Activated naive CD8-positive, alpha-beta T cell treated with anti-CD3 and anti-CD28 coated beads, Interleukin-2, amount 10 ng/mL, durations not matched to agents 7 days and 5 days (primary cell): ENCODE results near the gene IL10RA. TPM values are rescaled to one million over a fixed set of nuclear protein-coding genes. Genes with fewer than 3 reads are reported as not detected.
A peak's percentile ranks its signal among the peaks of the same experiment; 100 is the strongest.

ENCODE experiments used
- ATAC-seq: fragments of 150-1000 bp; cut with Tn5 transposase; one replicate; pipeline ENCODE4 v1.10.0; 2021; ENCODE audit warnings: low read depth, moderate library complexity
- POLR2A ChIA-PET: fragments of 350-600 bp; sonication (Branson Sonifier 250); formaldehyde crosslinking; loops from one replicate; lab custom pipeline; 2021; ENCODE audit warnings: antibody characterized with exemption; lab: Charles Lee
- DNase-seq: peaks from one replicate; pipeline ENCODE4 v3.0.0; 2021
- H3K27ac Mint-ChIP-seq: one replicate; pipeline ENCODE4 v1.8.0; 2022; ENCODE audit warnings: mild to moderate bottlenecking, mixed read lengths
- H3K27me3 Mint-ChIP-seq: one replicate; pipeline ENCODE4 v1.8.0; 2022; ENCODE audit warnings: mild to moderate bottlenecking, moderate library complexity, mixed read lengths
- H3K36me3 Mint-ChIP-seq: one replicate; pipeline ENCODE4 v1.8.0; 2021; ENCODE audit warnings: mild to moderate bottlenecking, mixed read lengths
- H3K4me1 Mint-ChIP-seq: one replicate; pipeline ENCODE4 v1.8.0; 2021; ENCODE audit warnings: mixed read lengths
- H3K4me3 Mint-ChIP-seq: one replicate; pipeline ENCODE4 v1.8.0; 2022; ENCODE audit warnings: mild to moderate bottlenecking, moderate library complexity, mixed read lengths
- H3K9me3 Mint-ChIP-seq: one replicate; pipeline ENCODE4 v1.8.0; 2021; ENCODE audit warnings: mixed read lengths
- total RNA-seq, 2 experiments: library from RNA; stranded (reverse); gene quantifications; one replicate each; pipeline ENCODE4 v1.2.3, GENCODE V29; 2021

IL10RA gene
- total RNA-seq, 2 experiments from 2014 or later = 304 TPM

GRCh38 chr11:117949062-117949461 is 37.1 kb upstream of the IL10RA start:
- H3K27ac Mint-ChIP-seq = peak overlapping the region; percentile 78
- H3K4me3 Mint-ChIP-seq = peak overlapping the region; percentile 66
- H3K27me3 Mint-ChIP-seq = no peaks in the 10 kb centered on the region
- DNase-seq (no peak), ATAC-seq (no peak)
- no peaks in the 10 kb centered on the region for H3K9me3 Mint-ChIP-seq
- peaks cover 3% of the 10 kb centered on the region for H3K36me3 Mint-ChIP-seq
- POLR2A ChIA-PET = interaction anchor here (5.1 to 13.6 kb wide), 3 partner anchors 44 to 125 kb away, joined by 28 to 608 read pairs (median 93); partner anchors contain the start of genes FXYD2 and IL10RA
- peaks cover 92% of the 10 kb centered on the region for H3K4me1 Mint-ChIP-seq

- no peaks in the 10 kb centered on the region for H3K27me3 Mint-ChIP-seq
- no peaks in the 10 kb centered on the region for H3K9me3 Mint-ChIP-seq
- H3K36me3 Mint-ChIP-seq = peaks cover 6% of the 10 kb centered on the region
- ATAC-seq (peak; percentile 50), DNase-seq (peak; percentile 53)
- peak overlapping the region; percentile 81 for H3K27ac Mint-ChIP-seq
- POLR2A ChIA-PET = interaction anchor here (1.3 to 13.6 kb wide), 10 partner anchors 10 to 135 kb away, joined by 3 to 608 read pairs (median 10); partner anchors contain the start of genes FXYD2 and IL10RA
- peak overlapping the region; percentile 66 for H3K4me3 Mint-ChIP-seq
- H3K4me1 Mint-ChIP-seq = peaks cover 87% of the 10 kb centered on the region
Measured at GRCh38 chr11:117950301-117950700, 35.9 kb upstream of the IL10RA start.

GRCh38 chr11:117950993-117951961 is 34.9 kb upstream of the IL10RA start:
- Mint-ChIP-seq H3K27ac (peak overlapping the region; percentile 81), H3K27me3 (no peaks in the 10 kb centered on the region), H3K36me3 (peaks cover 8% of the 10 kb centered on the region), H3K4me3 (peak overlapping the region; percentile 66), H3K4me1 (peaks cover 80% of the 10 kb centered on the region), H3K9me3 (peaks cover 1% of the 10 kb centered on the region)
- DNase-seq (peak; percentile 62), ATAC-seq (peak; percentile 75)
- POLR2A ChIA-PET = interaction anchor here (0.6 to 13.6 kb wide), 17 partner anchors 9 to 624 kb away, joined by 3 to 608 read pairs (median 8); partner anchors contain the start of genes CEP164, FXYD2 and IL10RA

- H3K9me3 Mint-ChIP-seq = peaks cover 14% of the 10 kb centered on the region
- H3K4me3 Mint-ChIP-seq = peak overlapping the region; percentile 66
- H3K36me3 Mint-ChIP-seq = peaks cover 25% of the 10 kb centered on the region
- H3K4me1 Mint-ChIP-seq = peaks cover 68% of the 10 kb centered on the region
- peak overlapping the region; percentile 81 for H3K27ac Mint-ChIP-seq
- ATAC-seq (no peak), DNase-seq (no peak)
- no peaks in the 10 kb centered on the region for H3K27me3 Mint-ChIP-seq
- POLR2A ChIA-PET = interaction anchor here (0.5 to 13.6 kb wide), 8 partner anchors 17 to 130 kb away, joined by 3 to 608 read pairs (median 17); partner anchors contain the start of genes FXYD2 and IL10RA
Measured at GRCh38 chr11:117953024-117953671, 33.0 kb upstream of the IL10RA start.

- ATAC-seq (no peak), DNase-seq (no peak)
- Mint-ChIP-seq H3K4me1 (peaks cover 41% of the 10 kb centered on the region), H3K27me3 (no peaks in the 10 kb centered on the region), H3K9me3 (peaks cover 27% of the 10 kb centered on the region), H3K36me3 (peaks cover 50% of the 10 kb centered on the region), H3K4me3 (peak overlapping the region; percentile 55), H3K27ac (peak overlapping the region; percentile 50)
- POLR2A ChIA-PET = no interaction called here
Measured at GRCh38 chr11:117958949-117959348, 27.2 kb upstream of the IL10RA start.

GRCh38 chr11:117959438-117960149 is 26.6 kb upstream of the IL10RA start:
- POLR2A ChIA-PET = interaction anchor here (0.8 to 1.9 kb wide), 5 partner anchors 8 to 36 kb away, joined by 3 to 12 read pairs (median 3); partner anchors contain the start of gene IL10RA
- Mint-ChIP-seq H3K36me3 (peaks cover 46% of the 10 kb centered on the region), H3K27ac (peak overlapping the region; percentile 92), H3K9me3 (peaks cover 27% of the 10 kb centered on the region), H3K27me3 (no peaks in the 10 kb centered on the region), H3K4me1 (peaks cover 37% of the 10 kb centered on the region), H3K4me3 (peak overlapping the region; percentile 78)
- ATAC-seq = no peak
- DNase-seq = no peak

GRCh38 chr11:117960406-117960805 is 25.8 kb upstream of the IL10RA start:
- POLR2A ChIA-PET = interaction anchor here (0.8 to 1.9 kb wide), 6 partner anchors 8 to 138 kb away, joined by 3 to 12 read pairs (median 3); partner anchors contain the start of gene IL10RA
- no peaks in the 10 kb centered on the region for H3K27me3 Mint-ChIP-seq
- ATAC-seq (no peak), DNase-seq (no peak)
- peak overlapping the region; percentile 78 for H3K4me3 Mint-ChIP-seq
- H3K27ac Mint-ChIP-seq = peak overlapping the region; percentile 92
- H3K9me3 Mint-ChIP-seq = peaks cover 27% of the 10 kb centered on the region
- H3K36me3 Mint-ChIP-seq = peaks cover 46% of the 10 kb centered on the region
- H3K4me1 Mint-ChIP-seq = peaks cover 33% of the 10 kb centered on the region

- Mint-ChIP-seq H3K36me3 (peaks cover 39% of the 10 kb centered on the region), H3K4me1 (peaks cover 32% of the 10 kb centered on the region)
- POLR2A ChIA-PET = no interaction called here
Measured at GRCh38 chr11:117961896-117962295, 24.3 kb upstream of the IL10RA start.

GRCh38 chr11:117962826-117963225 is 23.4 kb upstream of the IL10RA start:
- H3K36me3 Mint-ChIP-seq = peaks cover 30% of the 10 kb centered on the region
- no peak overlapping the region for H3K27ac Mint-ChIP-seq
- DNase-seq (no peak), ATAC-seq (no peak)
- H3K4me3 Mint-ChIP-seq = no peak overlapping the region
- H3K4me1 Mint-ChIP-seq = peaks cover 27% of the 10 kb centered on the region
- H3K9me3 Mint-ChIP-seq = peaks cover 15% of the 10 kb centered on the region
- H3K27me3 Mint-ChIP-seq = peaks cover 2% of the 10 kb centered on the region
- POLR2A ChIA-PET = interaction anchor here (1.6 kb wide), 1 partner anchor 45 kb away, joined by 4 read pairs; no protein-coding TSS in a partner anchor

More at GRCh38 chr11:117961896-117962295, 24.3 kb upstream of the IL10RA start:
- no peak overlapping the region for H3K27ac Mint-ChIP-seq
- no peak for ATAC-seq
- no peak for DNase-seq
- H3K4me3 Mint-ChIP-seq = no peak overlapping the region
- H3K27me3 Mint-ChIP-seq = peaks cover 2% of the 10 kb centered on the region
- peaks cover 23% of the 10 kb centered on the region for H3K9me3 Mint-ChIP-seq

GRCh38 chr11:117966908-117967307 is 19.3 kb upstream of the IL10RA start:
- DNase-seq = no peak
- POLR2A ChIA-PET = no interaction called here
- H3K27ac Mint-ChIP-seq = no peak overlapping the region

GRCh38 chr11:117969160-117969991 is 16.8 kb upstream of the IL10RA start:
- H3K4me3 Mint-ChIP-seq = no peak overlapping the region
- H3K9me3 Mint-ChIP-seq = no peaks in the 10 kb centered on the region
- H3K4me1 Mint-ChIP-seq = peaks cover 50% of the 10 kb centered on the region
- POLR2A ChIA-PET = interaction anchor here (1.0 kb wide), 2 partner anchors 16 to 34 kb away, joined by 3 to 5 read pairs; no protein-coding TSS in a partner anchor
- DNase-seq = no peak
- ATAC-seq = no peak
- peaks cover 4% of the 10 kb centered on the region for H3K36me3 Mint-ChIP-seq
- H3K27ac Mint-ChIP-seq = peak overlapping the region; percentile 31
- H3K27me3 Mint-ChIP-seq = peaks cover 2% of the 10 kb centered on the region

More at GRCh38 chr11:117966908-117967307, 19.3 kb upstream of the IL10RA start:
- peaks cover 32% of the 10 kb centered on the region for H3K4me1 Mint-ChIP-seq
- peaks cover 2% of the 10 kb centered on the region for H3K27me3 Mint-ChIP-seq
- H3K36me3 Mint-ChIP-seq = peaks cover 2% of the 10 kb centered on the region
- no peak overlapping the region for H3K4me3 Mint-ChIP-seq
- no peaks in the 10 kb centered on the region for H3K9me3 Mint-ChIP-seq
- no peak for ATAC-seq
